Erythroblast (primary cell): ENCODE data around the gene HSPA12A.

Experiments
- GATA1 ChIP-seq: IDR thresholded peaks from 2 replicates; pipeline ENCODE4 v1.6.1; 2011; ENCODE audit warnings: low read depth, mild to moderate bottlenecking, control low read depth, low read length, moderate library complexity
- POLR2A ChIP-seq: IDR thresholded peaks from 2 replicates; pipeline ENCODE4 v1.6.1; 2011; ENCODE audit warnings: mild to moderate bottlenecking, low read length

- TF ChIP-seq POLR2A, result no peak
- no peak for TF ChIP-seq GATA1
These were observed 4.6 kb downstream of the HSPA12A start for GRCh38 chr10:116737627-116738327.
